Esophagus muscularis mucosa (tissue), 4 donors: ENCODE measurements around the gene H2AZ2.

Experiments used
- EP300 ChIP-seq: sonication (generic); formaldehyde crosslinking; IDR thresholded peaks from one replicate; pipeline ENCODE4 v1.6.1; 2017; ENCODE audit warnings: antibody characterized with exemption
- POLR2A ChIP-seq: fragments of 450-650 bp; IDR thresholded peaks from one replicate; pipeline ENCODE4 v1.6.1; 2017; ENCODE audit warnings: antibody characterized with exemption, moderate library complexity, mild to moderate bottlenecking, low read depth
- POLR2AphosphoS5 ChIP-seq, 2 donors: sonication (generic); formaldehyde crosslinking; IDR thresholded peaks; one replicate each; pipeline ENCODE4 v1.6.1; 2017; ENCODE audit warnings: antibody characterized with exemption in 2 of 2
- TF ChIP-seq, protein P1 (sequence below), 3 experiments: fragments of 200-600 bp in 2 of 3; fragments of 450-650 bp in 1 of 3; sonication (generic) in 2 of 3; IDR thresholded peaks; one replicate each; pipeline ENCODE4 v1.5.1; 2017 to 2019; ENCODE audit warnings: antibody characterized with exemption in 3 of 3, mild to moderate bottlenecking in 2 of 3, moderate library complexity in 1 of 3

DNA sequence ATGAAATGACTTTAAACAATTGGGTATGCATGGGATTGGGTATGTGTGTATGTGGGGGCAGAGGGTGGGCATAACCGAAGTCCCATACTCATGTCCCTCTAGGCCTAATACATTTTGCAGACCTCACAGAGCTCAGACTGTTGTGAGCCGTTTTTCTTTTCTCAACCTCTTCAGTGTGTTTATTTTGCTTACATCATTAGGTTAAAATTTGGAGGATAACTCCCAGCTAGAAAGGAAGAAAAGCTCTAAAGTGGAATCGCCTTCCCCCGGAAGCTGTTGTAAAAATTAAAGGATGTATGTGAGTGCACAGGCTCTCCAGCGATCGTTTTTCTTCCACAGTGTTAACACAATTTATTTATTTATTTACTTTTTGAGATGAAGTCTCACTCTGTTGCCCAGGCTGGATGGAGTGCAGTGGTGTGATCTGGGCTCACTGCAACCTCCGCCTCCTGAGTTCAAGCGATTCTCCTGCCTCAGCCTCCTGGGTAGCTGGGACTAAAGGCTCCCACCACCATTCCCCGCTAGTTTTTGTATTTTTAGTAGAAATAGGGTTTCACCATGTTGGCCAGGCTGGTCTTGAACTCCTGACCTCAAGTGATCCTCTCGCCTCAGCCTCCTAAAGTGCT lies 1.5 kb upstream of the H2AZ2 start:
- TF ChIP-seq, protein P1, sequence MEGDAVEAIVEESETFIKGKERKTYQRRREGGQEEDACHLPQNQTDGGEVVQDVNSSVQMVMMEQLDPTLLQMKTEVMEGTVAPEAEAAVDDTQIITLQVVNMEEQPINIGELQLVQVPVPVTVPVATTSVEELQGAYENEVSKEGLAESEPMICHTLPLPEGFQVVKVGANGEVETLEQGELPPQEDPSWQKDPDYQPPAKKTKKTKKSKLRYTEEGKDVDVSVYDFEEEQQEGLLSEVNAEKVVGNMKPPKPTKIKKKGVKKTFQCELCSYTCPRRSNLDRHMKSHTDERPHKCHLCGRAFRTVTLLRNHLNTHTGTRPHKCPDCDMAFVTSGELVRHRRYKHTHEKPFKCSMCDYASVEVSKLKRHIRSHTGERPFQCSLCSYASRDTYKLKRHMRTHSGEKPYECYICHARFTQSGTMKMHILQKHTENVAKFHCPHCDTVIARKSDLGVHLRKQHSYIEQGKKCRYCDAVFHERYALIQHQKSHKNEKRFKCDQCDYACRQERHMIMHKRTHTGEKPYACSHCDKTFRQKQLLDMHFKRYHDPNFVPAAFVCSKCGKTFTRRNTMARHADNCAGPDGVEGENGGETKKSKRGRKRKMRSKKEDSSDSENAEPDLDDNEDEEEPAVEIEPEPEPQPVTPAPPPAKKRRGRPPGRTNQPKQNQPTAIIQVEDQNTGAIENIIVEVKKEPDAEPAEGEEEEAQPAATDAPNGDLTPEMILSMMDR (IDR thresholded peaks at IDR 0.05) = no peak
- TF ChIP-seq POLR2A = no peak
- TF ChIP-seq POLR2AphosphoS5 (IDR thresholded peaks at IDR 0.05) = no peak
- TF ChIP-seq EP300 = no peak
